NCI-H128 (cell line): ENCODE results near the gene ABHD11.
"Not testable (repeated sequence)": the region's sequence is repeated elsewhere in the genome, so short reads cannot be mapped to it uniquely, and the experiment has no call there.

ENCODE experiments used
- DNase-seq: peaks from one replicate; lab custom pipeline; 2025; ENCODE audit not compliant: unreplicated experiment; lab: John Stamatoyannopoulos, UW

Gene ABHD11

GRCh38 chr7:73719806-73720169, 18.8 kb downstream of the ABHD11 start:
- no peak for DNase-seq

DNA sequence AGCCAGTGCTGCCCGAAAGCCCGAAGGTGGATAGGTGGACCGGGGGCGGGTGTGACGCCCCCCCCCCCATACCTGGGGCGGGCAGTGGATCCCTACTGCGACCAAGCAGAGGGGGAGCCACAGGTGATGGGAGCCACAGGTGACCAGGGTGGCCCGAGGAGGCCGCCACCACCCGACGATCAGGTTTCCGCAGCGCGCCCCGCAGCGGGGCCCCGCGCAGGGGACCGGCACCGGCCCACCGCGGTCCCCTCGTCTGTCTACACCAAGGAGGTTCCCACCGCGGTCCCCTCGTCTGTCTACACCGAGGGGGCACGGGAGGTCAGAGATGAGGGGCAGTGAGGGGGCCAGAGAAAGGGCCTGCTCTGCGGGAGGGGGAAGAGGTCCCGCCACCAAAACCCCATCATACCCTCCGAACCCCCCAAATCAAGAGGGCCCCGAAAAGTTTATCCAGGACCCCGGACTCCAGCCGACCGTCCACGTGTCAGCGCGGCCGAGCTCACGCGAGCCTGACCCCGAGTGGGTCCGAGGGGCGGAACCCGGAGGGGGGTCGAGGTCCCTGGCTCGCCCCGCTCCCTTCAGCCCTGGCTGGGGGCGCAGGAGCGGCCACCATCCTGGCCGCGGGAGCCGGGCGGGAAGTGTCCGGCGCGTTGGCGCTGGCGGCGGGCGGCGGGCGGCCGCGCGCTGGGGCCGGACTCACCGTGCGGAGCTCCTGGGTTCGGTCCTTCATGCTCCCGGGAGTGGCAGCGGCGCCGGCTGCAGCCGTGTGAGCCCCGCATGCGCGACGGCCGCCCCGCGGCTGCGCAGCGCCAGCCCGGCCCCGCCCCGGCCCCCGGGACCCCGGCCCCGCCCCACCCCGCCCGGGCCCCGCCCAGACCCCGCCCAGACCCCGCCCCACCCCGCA, 19.4 kb downstream of the ABHD11 start, which contains the start of gene STX1A:
TSS of gene STX1A (minus strand) at position 765 of the 901 bp plus-strand sequence. CDS start at position 727, 38 bp downstream.
- no peak for DNase-seq

DNA sequence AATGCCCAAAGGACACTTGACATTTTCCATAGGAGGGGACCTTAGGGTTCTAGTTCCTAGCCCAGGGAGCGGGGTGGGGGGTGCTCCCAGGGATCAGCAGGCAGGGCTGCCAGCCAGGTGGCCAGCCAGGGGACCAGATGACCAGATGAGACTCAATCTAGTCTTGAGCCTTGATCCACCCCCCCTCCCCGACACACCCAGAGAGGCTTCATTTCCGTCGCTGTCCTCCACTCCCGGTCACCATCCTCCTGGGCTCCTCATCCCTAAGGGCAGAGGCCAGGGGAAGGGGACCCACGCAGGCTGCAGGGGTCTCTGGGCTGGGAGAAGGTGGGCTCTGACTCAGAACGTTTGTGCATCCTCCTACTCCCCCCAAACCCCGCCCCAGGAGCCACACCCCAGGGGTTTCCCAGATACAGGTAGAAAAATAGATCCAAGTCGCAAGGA, 20.1 kb downstream of the ABHD11 start:
- DNase-seq = no peak

GRCh38 chr7:73717991-73718405, 20.6 kb downstream of the ABHD11 start:
- DNase-seq = no peak

DNA sequence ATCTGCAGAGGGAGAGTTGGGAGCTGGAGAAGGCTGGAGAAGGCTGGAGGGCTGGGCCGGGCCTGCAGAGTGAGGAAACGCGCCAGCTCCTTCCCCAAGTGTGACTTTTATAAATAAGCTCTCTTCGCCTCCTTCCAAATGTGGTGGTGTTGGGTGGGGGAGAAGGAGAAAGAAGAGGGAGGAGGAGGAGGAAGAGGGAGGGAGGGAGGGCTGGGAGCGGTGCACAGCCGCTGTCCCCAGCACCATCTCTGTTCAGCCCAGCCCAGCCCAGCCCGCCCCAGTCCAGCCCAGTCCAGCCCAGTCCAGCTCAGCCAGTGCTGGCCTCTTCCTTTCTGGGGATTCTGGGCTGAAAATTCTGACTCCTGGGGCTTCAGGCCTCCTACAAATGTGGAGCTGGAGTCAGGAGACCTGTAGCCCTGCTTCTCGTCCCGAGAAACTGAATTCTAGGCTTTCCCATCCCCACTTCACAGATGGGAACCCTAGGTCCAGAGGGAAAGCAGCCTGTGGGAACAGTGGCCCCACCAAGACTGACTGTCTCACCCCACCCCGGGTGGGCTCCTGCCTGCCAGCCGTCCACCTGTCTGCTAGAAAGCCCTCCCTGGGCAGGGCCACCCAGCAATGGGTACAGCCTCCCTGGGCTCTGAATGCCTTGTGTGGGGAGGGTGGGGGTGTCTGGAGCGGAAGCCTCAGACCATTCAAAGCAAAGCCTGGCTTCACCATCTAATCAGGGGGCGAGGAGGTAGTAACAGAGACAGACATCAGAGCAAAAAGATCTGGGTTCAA, 21.4 kb downstream of the ABHD11 start:
- DNase-seq = no peak

DNA sequence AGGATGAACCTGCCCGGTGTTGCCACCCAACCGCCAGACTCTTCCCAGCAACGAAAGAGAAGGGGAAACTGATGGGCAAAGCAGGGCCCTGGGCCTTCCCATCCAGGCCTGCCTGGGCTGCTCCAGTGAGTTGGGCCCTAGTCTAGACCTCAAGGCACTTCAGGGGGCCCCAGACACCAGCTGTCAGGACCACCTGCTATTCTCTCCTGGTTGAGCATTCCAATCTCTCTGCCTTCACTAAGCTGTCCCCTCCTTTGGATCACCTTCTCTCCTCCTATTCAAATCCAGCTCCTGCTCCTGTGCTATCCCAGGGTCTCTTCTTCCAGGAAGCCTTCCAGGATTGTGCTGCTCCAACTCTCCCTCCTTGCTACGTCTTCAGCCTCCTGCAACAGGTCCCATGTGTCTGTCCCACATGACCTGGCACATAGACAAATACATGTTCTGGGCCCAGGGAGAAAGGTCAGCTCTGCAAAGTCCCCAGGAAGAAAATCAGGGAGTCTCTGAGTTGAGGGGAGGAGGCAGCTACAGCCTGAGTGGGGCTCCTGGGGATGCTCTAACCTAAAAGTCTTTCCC, 22.2 kb downstream of the ABHD11 start:
- DNase-seq = no peak

DNA sequence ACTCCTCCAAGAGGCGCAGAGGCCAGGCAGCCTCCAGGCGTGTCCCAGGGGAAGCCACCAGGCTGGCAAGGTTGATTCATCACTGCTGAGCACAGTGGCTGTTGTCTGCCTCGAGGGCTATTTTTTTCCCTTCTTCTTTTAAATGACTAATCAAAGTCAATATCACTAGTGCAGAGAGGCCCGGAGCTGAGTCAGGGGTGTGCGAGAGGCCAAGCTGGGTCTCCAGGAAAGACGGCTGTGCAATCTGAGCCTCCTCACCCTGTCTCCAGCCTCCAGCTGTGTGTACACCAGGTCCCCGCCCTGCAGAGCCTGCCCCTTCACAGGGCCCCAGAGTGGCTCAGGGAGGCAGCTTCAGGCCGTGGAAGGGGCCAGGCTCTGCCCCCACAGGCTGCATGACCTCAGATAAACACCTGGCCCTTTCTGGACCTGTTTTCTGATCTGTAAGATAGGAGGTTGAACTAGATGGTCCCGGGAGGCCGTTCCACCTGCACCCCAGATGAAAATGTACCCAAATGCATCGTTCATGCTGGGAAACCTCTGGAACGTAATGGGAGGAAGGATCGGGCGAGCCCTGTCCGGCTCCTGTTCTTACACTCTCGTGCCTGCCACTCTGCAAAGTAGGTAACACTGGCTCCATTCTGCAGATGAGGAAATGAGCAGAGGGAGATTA, 22.8 kb downstream of the ABHD11 start:
- no peak for DNase-seq

GRCh38 chr7:73713319-73713718, 25.3 kb downstream of the ABHD11 start:
- DNase-seq = not testable (repeated sequence)

- DNase-seq = no peak
Measured at GRCh38 chr7:73712773-73713172, 25.8 kb downstream of the ABHD11 start.

GRCh38 chr7:73708961-73709549, 29.5 kb downstream of the ABHD11 start:
- no peak for DNase-seq

DNA sequence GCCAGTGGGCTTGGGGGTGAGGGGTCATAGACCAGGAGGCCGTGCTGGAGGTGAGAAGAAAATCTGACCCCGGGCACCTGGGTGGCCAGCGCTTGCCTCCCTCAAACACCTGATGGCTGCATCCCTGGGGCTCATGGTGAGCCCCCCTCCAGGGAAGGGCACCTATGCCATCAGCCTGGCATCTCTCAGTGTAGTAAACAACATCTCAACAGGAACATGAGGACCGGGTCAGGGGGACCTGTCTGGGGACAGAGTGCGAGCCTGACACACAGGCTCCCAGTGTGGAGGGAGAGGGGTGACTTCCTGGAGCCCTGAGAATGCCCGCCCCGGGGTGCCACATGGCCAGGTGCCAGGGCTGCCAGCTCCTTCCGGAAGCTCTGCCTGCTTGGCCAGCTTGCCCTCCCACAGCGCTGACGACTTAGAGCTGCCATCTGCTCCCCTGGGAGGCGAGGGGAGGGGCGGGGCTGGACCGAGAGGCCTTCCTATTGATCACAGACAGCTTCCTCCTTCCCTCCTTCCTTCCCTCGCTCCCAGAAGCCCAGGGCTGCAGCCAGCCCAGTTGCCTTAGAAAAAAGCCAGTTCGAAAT, 31.5 kb downstream of the ABHD11 start:
- DNase-seq = no peak

GRCh38 chr7:73706126-73707044, 32.2 kb downstream of the ABHD11 start:
- DNase-seq = no peak

DNA sequence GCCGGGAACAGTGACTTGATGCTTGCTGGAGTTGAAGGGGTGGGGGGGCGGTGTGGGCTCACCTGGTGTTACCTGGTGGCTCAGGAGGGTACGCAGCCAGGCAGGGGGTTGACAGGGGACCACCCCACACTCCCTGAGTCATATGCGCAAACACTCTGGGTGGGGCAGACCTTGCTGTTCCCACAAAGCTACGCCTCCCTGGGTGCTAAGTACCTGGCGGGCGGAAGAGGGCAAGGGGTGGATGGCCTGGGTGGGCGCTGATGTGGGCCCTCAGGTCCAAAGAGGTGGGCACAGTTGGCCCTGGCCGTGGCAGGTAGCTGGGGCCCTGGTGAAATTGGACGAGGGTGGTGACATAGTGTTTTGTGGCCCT, 33.1 kb downstream of the ABHD11 start:
- DNase-seq = no peak

GRCh38 chr7:73704640-73705550, 33.7 kb downstream of the ABHD11 start:
- DNase-seq = no peak

GRCh38 chr7:73703757-73704639, 34.6 kb downstream of the ABHD11 start:
- no peak for DNase-seq

DNA sequence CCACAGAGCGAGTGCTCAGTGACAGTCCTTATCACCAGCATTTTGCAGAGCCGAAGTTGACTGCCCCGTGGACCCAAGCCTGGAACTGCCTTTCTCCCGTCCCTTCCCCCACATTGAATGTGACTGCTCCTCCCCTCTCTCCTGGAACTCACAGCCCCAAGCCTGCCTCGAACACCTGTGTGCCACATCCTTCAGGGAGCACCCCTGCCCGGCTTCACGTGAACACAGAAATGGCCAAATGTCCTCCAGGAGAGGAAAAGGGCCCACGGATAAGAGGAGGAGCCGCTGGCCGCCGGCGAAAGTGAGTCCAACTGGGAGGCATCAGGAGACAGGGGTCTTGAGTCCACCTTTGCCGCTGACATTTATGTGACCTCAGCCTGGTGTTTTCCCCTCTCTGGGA, 35.4 kb downstream of the ABHD11 start:
- no peak for DNase-seq

DNA sequence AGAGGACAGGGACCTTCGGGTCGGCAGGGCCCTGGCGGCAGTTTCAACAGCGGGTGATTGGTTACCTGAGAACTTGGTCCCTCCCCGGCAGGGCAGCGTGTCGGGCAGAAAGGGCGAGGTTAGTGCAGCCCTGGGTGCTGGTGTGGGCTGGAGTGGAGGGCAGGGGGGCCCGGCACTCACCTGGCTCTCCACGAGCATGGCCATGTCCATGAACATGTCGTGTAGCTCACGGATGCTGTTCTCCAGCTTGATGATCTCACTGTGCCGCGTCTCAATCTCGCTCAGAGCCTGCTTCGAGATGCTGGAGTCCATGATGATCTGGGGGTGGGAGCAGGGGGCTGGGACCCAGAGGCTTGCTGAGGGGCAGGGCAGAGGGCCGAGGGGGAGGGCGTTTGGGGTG, 35.9 kb downstream of the ABHD11 start:
- DNase-seq = no peak
